Stimulated activated CD4-positive, alpha-beta T cell treated with anti-CD3 and anti-CD28 coated beads, Interleukin-4, amount 100 ng/mL, for 48 hours (primary cell): ENCODE data around the gene CCDC82.

ENCODE experiments used
- DNase-seq, 2 donors: peaks; one replicate each; pipeline ENCODE4 v3.0.0-alpha.2; 2020; ENCODE audit warnings: low read depth in 2 of 2

CCDC82 gene

GRCh38 chr11:96329419-96329818, 60.3 kb downstream of the CCDC82 start:
- DNase-seq, result no peak

DNA sequence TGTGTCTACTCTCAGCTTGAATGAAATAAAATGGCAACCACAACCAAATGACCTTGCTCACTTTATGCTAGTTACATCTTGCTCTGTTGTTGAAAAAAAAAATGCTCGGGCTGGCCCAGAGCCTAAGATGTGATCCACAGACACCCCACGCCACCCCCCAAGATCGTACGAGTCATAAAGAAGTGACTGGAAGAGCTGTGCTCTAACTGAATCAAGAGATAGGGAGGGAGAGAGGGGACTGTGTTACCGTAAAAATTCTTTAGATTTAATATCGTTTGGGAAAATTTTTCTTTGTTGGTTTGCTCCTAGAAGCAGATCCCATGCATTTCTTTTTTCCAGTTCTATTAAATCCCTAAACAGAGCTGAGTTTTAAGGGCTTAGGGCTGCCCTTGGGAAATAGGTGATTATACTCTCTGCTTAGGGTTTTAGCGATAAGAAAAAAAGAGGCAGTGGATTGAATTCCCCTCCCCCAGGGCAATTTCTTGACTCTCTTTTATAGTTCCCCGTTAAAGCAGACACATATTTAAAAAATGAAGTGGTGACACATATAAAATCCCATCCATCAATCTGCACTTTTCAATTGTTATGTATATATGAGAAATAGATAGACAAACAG, 61.2 kb downstream of the CCDC82 start:
- DNase-seq, result no peak

DNA sequence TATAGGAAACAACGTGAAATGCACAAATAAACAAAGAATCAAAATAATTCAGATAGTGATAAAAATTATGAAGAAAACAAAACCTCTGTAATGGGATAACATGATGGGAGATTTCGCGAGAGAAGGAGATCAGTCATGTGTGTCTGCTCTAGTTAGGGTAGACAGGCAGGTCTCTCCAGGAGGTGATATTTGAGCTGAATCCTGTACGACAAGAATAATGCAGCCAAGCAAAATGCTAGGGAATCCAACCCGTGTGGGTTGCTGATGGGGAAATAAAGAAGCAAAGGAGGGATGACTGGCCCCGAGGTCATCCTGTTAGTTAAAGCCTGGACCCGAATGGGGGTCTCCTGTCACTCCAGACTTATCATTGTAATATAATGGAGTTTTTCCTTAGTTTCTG, 62.8 kb downstream of the CCDC82 start:
- DNase-seq, result no peak

GRCh38 chr11:96324912-96325311, 64.8 kb downstream of the CCDC82 start:
- DNase-seq, result no peak

- DNase-seq, result no peak
These were observed 66.1 kb downstream of the CCDC82 start for GRCh38 chr11:96323642-96323985.

DNA sequence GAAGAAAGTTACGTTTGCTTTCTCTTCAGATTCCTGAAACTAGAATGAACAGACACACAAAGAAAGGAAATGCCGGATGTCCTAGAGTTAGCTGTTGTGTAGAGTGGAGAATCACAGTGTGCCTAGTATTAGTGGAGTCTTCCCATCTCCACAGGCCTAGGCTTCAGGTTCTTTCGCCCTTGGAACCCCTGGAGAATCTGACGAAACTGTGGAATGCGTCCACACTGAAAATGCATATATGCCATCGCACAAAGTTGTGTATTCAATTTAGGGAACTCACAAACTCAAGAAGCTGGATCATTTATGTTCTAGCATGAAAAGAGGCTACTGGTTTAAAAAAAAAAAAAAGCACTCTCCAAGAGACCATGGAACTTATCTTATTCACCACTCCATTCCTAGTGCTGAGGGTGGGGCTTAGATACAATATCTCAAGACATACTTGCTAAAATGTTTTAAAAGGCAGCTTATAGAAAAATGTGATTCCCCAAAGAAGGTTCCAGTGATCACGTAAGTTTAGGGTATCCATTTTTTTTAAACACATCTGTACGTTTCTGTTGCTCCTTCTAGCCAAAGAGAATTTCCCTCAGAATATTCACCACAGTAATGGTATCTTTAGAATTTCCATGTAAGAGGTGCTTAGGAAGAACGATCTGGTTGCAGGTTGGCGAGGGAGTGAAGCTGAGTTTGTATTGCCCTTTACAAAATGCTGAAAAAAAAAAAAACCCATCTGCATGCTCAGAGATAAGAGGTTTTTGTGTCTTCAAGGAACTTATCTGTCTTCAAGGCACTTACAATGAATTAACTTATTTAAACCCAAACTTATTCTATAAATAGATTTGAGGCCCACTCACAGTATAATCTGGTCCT, 66.7 kb downstream of the CCDC82 start:
- no peak for DNase-seq

GRCh38 chr11:96321091-96321490, 68.6 kb downstream of the CCDC82 start:
- DNase-seq, result no peak

GRCh38 chr11:96319898-96320656, 69.6 kb downstream of the CCDC82 start:
- no peak for DNase-seq

DNA sequence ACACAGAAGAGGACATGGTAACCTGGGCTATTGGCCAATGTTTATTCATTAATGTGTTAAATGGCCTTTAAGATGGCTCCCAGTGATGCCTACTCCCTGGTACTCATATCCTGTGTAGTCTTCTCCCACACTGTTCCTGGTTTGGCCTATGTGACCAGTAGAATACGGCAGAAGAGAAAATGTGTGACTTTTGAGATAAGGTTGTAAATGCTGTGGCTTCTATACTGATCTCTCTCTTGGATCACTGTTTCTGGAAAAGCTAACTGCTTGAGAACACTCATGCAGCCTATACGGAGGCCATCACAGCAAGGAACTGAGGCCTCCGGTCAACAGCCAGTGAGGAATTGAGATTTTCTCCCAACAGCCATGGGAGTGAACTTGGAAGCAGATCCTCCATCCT, 70.9 kb downstream of the CCDC82 start:
- DNase-seq, result no peak

GRCh38 chr11:96318399-96318798, 71.3 kb downstream of the CCDC82 start:
- DNase-seq, result no peak

GRCh38 chr11:96317985-96318384, 71.7 kb downstream of the CCDC82 start:
- DNase-seq, result no peak

GRCh38 chr11:96317571-96317970, 72.1 kb downstream of the CCDC82 start:
- DNase-seq, result no peak

DNA sequence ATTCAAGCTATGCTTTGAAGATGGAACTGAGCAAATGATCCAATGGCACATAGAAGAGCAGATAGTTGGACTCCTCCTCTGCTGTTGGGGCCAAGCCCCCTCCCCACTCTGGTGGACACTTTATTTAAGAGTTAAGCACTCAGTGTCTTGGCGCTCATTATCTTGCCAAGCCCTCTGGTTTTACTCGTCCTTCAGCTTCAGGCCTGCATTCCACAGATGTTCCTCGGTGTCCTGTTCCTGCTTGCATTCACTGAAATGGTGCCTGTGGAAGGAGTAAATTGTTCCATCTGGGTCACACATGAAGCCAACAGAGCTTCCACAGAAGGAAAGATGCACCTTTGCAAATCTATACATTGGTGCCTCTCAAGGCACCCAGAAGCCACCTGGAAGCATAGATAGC, 72.8 kb downstream of the CCDC82 start:
- DNase-seq, result no peak

DNA sequence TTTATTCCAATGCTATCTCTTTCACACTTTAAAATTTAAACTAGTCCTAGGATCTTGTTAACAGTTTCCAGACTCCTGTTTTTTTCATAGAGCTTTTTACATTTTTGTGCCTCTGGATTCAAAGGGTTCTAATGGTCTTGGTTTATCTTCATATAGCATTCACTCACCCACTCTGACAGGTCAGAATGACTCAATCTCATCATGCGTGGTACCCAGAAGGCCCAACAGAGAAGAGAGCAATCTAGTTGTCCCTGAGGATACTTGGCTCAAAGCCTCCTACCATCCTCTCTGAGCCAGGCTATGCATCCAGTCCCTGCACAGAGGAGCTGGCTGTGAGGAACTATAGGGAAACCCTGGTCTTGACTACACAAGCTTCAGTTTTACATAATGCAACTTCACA, 74.2 kb downstream of the CCDC82 start:
- no peak for DNase-seq

GRCh38 chr11:96314326-96315020, 75.2 kb downstream of the CCDC82 start:
- no peak for DNase-seq

- DNase-seq, result no peak
These were observed 76.5 kb downstream of the CCDC82 start for GRCh38 chr11:96313163-96313562.

- no peak for DNase-seq
These were observed 78.6 kb downstream of the CCDC82 start for GRCh38 chr11:96311120-96311568.

GRCh38 chr11:96310236-96310635, 79.5 kb downstream of the CCDC82 start:
- no peak for DNase-seq

DNA sequence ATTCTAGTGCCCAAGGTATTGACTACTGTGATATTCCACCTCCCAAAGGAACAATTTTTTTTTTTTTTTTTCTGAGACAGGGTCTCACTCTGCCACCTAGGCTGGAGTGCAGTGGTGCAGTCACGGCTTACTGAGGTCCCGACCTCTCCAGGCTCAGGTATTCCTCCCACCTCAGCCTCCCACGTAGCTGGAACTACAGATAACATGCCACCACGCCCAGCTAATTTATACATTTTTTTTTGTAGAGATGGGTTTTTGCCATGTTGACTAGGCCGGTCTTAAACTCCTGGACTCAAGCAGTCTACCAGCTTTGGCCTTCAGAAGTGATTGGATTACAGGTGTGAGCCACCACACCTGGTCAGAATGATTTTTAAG, 80.1 kb downstream of the CCDC82 start:
- DNase-seq, result no peak

GRCh38 chr11:96309016-96309642, 80.6 kb downstream of the CCDC82 start:
- DNase-seq, result no peak

DNA sequence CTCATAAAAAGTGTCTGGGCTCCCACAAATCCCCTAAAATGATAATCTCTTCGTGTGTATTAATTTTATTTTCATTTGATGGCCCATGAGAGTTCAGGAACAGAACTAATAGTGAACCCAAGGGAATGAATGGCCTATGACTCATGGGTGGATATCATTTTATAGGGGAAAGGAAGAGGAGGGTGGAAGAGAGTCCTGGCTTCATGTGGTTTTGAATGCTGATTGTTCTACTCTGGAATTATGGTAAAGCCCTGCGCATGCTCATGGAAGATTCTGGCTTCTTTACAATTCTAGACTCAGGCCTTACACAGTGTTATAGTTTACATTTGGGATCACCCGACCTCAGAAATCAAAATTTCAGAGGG, 82.0 kb downstream of the CCDC82 start:
- DNase-seq, result no peak
